Mesenchymal stem cell (in vitro differentiated cells and primary cell): ENCODE results near the gene EP400.

Source experiments
- DNase-seq: peaks from one replicate; pipeline ENCODE4 v3.0.0-alpha.2; 2013
- H2AFZ ChIP-seq: one replicate; pipeline ENCODE4 v1.6.1; 2013; ENCODE audit warnings: low read depth, mild to moderate bottlenecking, control low read depth, inconsistent platforms, low read length, moderate library complexity
- H2AK5ac ChIP-seq: 2 replicates; pipeline ENCODE4 v1.6.1; 2013; ENCODE audit warnings: low read length, moderate library complexity, mild to moderate bottlenecking, inconsistent platforms; ENCODE audit not compliant: severe bottlenecking
- H2BK120ac ChIP-seq: one replicate; pipeline ENCODE4 v1.6.1; 2013; ENCODE audit warnings: low read depth, mild to moderate bottlenecking, inconsistent platforms, low read length, moderate library complexity
- H2BK12ac ChIP-seq, 2 experiments: one replicate each; pipeline ENCODE4 v1.6.1; 2013; ENCODE audit warnings: inconsistent platforms in 2 of 2, low read length in 2 of 2, mild to moderate bottlenecking in 2 of 2, moderate library complexity in 2 of 2, control low read depth in 1 of 2
- H2BK15ac ChIP-seq: one replicate; pipeline ENCODE4 v1.6.1; 2013; ENCODE audit warnings: mild to moderate bottlenecking, low read depth, inconsistent platforms; ENCODE audit not compliant: poor library complexity, severe bottlenecking
- H2BK5ac ChIP-seq: 2 replicates; pipeline ENCODE4 v1.6.1; 2013; ENCODE audit warnings: low read depth, mild to moderate bottlenecking, low read length, control low read depth, inconsistent platforms; ENCODE audit not compliant: poor library complexity, severe bottlenecking
- H3K14ac ChIP-seq, 2 experiments: one replicate each; pipeline ENCODE4 v1.6.1; 2013; ENCODE audit warnings: inconsistent platforms in 2 of 2, low read length in 2 of 2, control low read depth in 1 of 2, mild to moderate bottlenecking in 1 of 2, moderate library complexity in 1 of 2
- H3K18ac ChIP-seq, 2 experiments: one replicate each; pipeline ENCODE4 v1.6.1; 2013; ENCODE audit warnings: inconsistent platforms in 2 of 2, low read length in 2 of 2, control low read depth in 1 of 2, low read depth in 1 of 2, mild to moderate bottlenecking in 1 of 2
- H3K23ac ChIP-seq, 2 experiments: one replicate each; pipeline ENCODE4 v1.6.1; 2013; ENCODE audit warnings: inconsistent platforms in 2 of 2, low read length in 2 of 2, mild to moderate bottlenecking in 2 of 2, moderate library complexity in 2 of 2, control low read depth in 1 of 2
- H3K27ac ChIP-seq: 2 replicates; pipeline ENCODE4 v1.5.1; 2013; ENCODE audit warnings: mild to moderate bottlenecking, moderate library complexity, low read length, control low read depth, inconsistent platforms; ENCODE audit not compliant: poor library complexity, severe bottlenecking
- H3K27me3 ChIP-seq, 2 experiments: 2 replicates each; pipeline versions ENCODE4 v1.6.1 to v1.7.0; 2013; ENCODE audit warnings: low read length in 2 of 2, mild to moderate bottlenecking in 2 of 2, moderate library complexity in 2 of 2, control low read depth in 1 of 2, inconsistent platforms in 1 of 2; ENCODE audit not compliant: control insufficient read depth in 1 of 2, insufficient read depth in 1 of 2
- H3K36me3 ChIP-seq, 2 experiments: 2 replicates each; pipeline versions ENCODE4 v1.6.1 to v1.7.0; 2013; ENCODE audit warnings: low read length in 2 of 2, control low read depth in 1 of 2, inconsistent platforms in 1 of 2, low read depth in 1 of 2, mild to moderate bottlenecking in 1 of 2; ENCODE audit not compliant: insufficient read depth in 2 of 2, control insufficient read depth in 1 of 2
- H3K4ac ChIP-seq, 2 experiments: one replicate each; pipeline ENCODE4 v1.6.1; 2013; ENCODE audit warnings: inconsistent platforms in 2 of 2, low read length in 2 of 2, mild to moderate bottlenecking in 2 of 2, moderate library complexity in 2 of 2, control low read depth in 1 of 2, low read depth in 1 of 2
- H3K4me1 ChIP-seq: 2 replicates; pipeline ENCODE4 v1.6.1; 2013; ENCODE audit warnings: low read depth, low read length, control low read depth; ENCODE audit not compliant: control insufficient read depth, insufficient read depth
- H3K4me2 ChIP-seq: 2 replicates; pipeline ENCODE4 v1.6.1; 2013; ENCODE audit warnings: low read length, mild to moderate bottlenecking, inconsistent platforms; ENCODE audit not compliant: poor library complexity, severe bottlenecking
- H3K4me3 ChIP-seq, 2 experiments: 2 replicates each; pipeline versions ENCODE4 v1.5.1 to v1.7.0; 2013; ENCODE audit warnings: low read length in 2 of 2, mild to moderate bottlenecking in 2 of 2, control low read depth in 1 of 2, low read depth in 1 of 2; ENCODE audit not compliant: insufficient read depth in 1 of 2
- H3K79me1 ChIP-seq: replicated peaks from 2 replicates; pipeline ENCODE4 v1.6.1; 2013; ENCODE audit warnings: mild to moderate bottlenecking, control low read depth, low read length, inconsistent platforms; ENCODE audit not compliant: poor library complexity, severe bottlenecking
- H3K9ac ChIP-seq: 2 replicates; pipeline ENCODE4 v1.7.0; 2013; ENCODE audit warnings: mild to moderate bottlenecking, low read length, moderate library complexity
- H3K9me3 ChIP-seq: 2 replicates; pipeline ENCODE4 v1.7.0; 2013; ENCODE audit warnings: mild to moderate bottlenecking, low read length; ENCODE audit not compliant: control insufficient read depth
- H4K8ac ChIP-seq: one replicate; pipeline ENCODE4 v1.6.1; 2013; ENCODE audit warnings: inconsistent platforms, mild to moderate bottlenecking, low read length, moderate library complexity
- H4K91ac ChIP-seq: one replicate; pipeline ENCODE4 v1.6.1; 2013; ENCODE audit warnings: mild to moderate bottlenecking, low read length, inconsistent platforms
- WGBS: methylation state at CpG from one replicate; pipeline ENCODE4 v1.1.7; 2013; ENCODE audit warnings: mixed read lengths; 5-methylcytosine and 5-hydroxymethylcytosine counted together

The EP400 gene

DNA sequence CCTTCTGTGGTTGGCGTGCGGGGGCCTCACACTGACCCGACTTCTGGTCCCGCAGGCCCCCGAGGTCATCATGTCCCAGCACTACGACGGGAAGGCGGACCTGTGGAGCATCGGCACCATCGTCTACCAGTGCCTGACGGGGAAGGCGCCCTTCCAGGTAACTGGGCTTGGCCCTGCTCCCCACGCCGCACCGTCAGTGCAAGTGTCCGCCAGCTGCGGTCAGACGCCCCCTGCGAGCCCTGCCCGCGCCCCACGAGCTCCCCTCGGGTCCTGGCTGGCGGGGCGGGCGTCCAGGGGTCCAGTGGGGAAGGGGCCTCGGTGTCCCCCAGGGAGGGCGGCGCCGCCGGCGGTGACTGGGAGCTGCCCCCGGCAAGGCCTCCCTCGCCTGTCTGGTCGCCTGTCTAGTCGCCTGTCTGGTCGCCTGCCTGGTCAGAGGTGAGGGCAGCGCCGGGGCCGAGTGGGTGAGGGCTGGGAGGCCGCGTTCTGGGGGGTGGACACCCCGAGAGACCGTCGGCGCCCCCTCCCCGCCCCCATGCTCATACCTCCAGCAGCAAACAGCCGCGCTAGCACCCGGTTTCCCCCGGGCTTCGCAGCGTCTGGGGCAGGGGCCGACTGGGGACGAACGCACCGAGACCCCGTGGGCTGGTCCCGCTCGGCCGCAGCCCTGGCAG is 40.5 kb upstream of the EP400 start:
- H4K91ac ChIP-seq = no peak overlapping the region
- H2AFZ ChIP-seq = no peak overlapping the region
- H2BK5ac ChIP-seq = no peak overlapping the region
- peaks cover 34 to 91% of the 10 kb centered on the region in 2 experiments for H3K36me3 ChIP-seq
- H3K4me2 ChIP-seq = no peak overlapping the region
- no peak overlapping the region for H3K4ac ChIP-seq
- peaks cover 32% of the 10 kb centered on the region for H3K4me1 ChIP-seq
- H3K27ac ChIP-seq = no peak overlapping the region
- no peak overlapping the region for H3K4me3 ChIP-seq
- 96% methylated on average over 54 of the region's 61 CpGs for WGBS
- H2BK120ac ChIP-seq = no peak overlapping the region
- H3K79me1 ChIP-seq = peaks cover 53% of the 10 kb centered on the region
- H3K23ac ChIP-seq = no peak overlapping the region
- H2AK5ac ChIP-seq = no peak overlapping the region
- no peak overlapping the region for H3K9ac ChIP-seq
- no peak overlapping the region for H4K8ac ChIP-seq
- no peak overlapping the region for H3K14ac ChIP-seq
- DNase-seq = no peak
- H3K27me3 ChIP-seq = no peaks in the 10 kb centered on the region
- H2BK15ac ChIP-seq = no peak overlapping the region
- H3K9me3 ChIP-seq = no peaks in the 10 kb centered on the region
- no peak overlapping the region for H3K18ac ChIP-seq
- H2BK12ac ChIP-seq = no peak overlapping the region

DNA sequence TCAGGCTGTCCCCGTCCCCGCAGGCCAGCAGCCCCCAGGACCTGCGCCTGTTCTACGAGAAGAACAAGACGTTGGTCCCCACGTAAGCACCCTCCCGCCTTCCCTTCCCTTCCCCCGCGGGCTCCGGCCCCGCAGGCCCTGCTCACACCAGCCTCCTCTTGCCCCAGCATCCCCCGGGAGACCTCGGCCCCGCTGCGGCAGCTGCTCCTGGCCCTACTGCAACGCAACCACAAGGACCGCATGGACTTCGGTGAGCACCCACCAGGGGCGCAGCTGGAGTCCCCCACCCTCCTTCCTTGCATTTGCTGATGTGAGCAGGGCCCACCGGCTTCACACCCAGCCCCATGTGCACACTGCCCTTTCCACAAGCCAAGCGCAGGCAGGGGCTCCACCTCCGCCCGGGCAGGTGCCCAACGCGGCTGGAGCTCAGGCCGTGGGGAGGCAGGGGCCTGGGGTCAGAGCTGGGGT is 40.0 kb upstream of the EP400 start:
- Histone ChIP-seq H4K91ac (no peak overlapping the region), H3K36me3 (peaks cover 40 to 91% of the 10 kb centered on the region in 2 experiments), H3K4me2 (no peak overlapping the region)

DNA sequence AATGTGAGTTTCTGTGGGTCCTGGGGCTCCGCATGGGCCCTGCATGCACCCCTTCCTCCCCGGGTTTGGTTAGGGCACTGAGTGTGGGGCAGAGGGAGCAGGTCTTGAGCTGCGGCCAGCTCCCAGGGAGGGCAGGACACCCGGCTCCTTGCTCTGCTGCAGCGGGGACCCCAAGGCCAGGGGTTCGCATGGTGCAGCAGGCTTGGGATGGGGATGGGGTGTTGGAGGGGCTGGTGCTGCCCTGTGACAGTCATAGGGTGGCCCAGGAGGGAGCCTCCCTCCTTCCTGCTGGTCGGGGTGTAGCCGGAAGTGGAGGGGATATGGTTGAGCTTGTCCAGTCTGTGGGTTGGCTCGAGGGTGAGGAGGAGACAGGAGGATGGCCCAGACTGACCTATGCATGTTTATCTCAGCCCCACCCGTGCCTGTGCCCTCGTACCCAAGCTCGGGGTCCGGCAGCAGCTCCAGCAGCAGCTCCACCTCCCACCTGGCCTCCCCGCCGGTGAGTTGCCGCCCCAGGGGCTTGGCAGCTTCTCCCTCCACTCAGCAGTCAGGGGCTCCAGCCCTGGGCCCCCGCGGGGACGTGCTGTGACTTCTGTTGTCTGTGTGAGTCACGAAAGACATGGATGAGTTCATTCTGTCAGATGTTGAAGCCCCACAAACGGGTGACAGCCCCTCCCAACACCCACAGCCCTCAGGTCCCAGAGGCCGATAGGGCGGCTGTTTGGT is 39.3 kb upstream of the EP400 start:
- Histone ChIP-seq H2BK12ac (no peak overlapping the region), H3K36me3 (peaks cover 47 to 91% of the 10 kb centered on the region in 2 experiments)

More for the DNA sequence above, 40.0 kb upstream of the EP400 start:
- Histone ChIP-seq H3K9ac (no peak overlapping the region), H3K23ac (no peak overlapping the region), H3K4me3 (no peak overlapping the region), H2AK5ac (no peak overlapping the region), H3K18ac (no peak overlapping the region), H2BK15ac (no peak overlapping the region), H4K8ac (no peak overlapping the region), H3K27ac (no peak overlapping the region), H3K27me3 (no peaks in the 10 kb centered on the region), H3K9me3 (no peaks in the 10 kb centered on the region), H3K79me1 (peaks cover 49% of the 10 kb centered on the region), H3K4ac (no peak overlapping the region), H3K14ac (no peak overlapping the region), H2BK120ac (no peak overlapping the region), H3K4me1 (peaks cover 32% of the 10 kb centered on the region), H2BK12ac (no peak overlapping the region), H2BK5ac (no peak overlapping the region), H2AFZ (no peak overlapping the region)
- no peak for DNase-seq
- 98% methylated on average over 26 of the region's 26 CpGs for WGBS

DNA sequence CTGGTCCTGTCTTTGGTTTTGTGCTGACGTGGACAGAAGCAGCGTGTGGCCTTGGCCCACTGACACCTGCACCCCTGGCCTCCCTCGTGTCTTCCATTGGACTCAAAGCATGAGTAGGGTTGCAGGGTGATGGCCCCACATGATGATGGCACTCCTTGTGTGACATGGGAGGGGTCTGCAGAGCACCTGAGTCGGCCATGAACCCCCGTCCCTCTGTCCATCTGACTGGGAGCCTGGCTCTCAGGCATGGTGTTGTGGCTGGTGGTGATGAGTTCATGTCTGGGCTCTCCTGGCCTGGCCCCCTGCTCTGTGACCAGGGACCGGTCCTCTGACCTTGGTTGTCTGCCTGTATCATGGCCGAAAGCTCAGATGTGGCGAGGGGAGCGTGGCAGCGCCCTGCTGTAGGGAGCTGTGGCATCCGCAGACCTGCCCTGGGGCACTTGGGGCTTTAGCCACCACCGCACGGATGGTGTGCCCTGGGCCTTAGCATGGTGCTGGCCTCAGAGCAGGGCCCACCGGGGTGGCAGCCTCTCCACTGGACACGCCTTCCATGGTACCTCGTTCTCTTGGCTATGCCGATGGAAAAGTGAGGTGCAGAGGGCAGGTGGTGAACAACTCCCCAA is 38.6 kb upstream of the EP400 start:
- no peaks in the 10 kb centered on the region for H3K9me3 ChIP-seq
- H4K8ac ChIP-seq = no peak overlapping the region
- no peak overlapping the region for H3K4ac ChIP-seq
- H2BK15ac ChIP-seq = no peak overlapping the region
- no peak overlapping the region for H2AFZ ChIP-seq
- no peak overlapping the region for H3K4me3 ChIP-seq
- no peak overlapping the region for H3K14ac ChIP-seq
- no peak overlapping the region for H3K9ac ChIP-seq
- no peaks in the 10 kb centered on the region for H3K27me3 ChIP-seq
- H4K91ac ChIP-seq = peak overlapping the region; percentile 47
- no peak overlapping the region for H2AK5ac ChIP-seq
- peaks cover 32% of the 10 kb centered on the region for H3K4me1 ChIP-seq
- no peak overlapping the region for H3K4me2 ChIP-seq
- H3K27ac ChIP-seq = no peak overlapping the region
- H3K36me3 ChIP-seq = peaks cover 53 to 93% of the 10 kb centered on the region in 2 experiments
- H3K18ac ChIP-seq = no peak overlapping the region
- H3K23ac ChIP-seq = no peak overlapping the region
- no peak overlapping the region for H2BK5ac ChIP-seq
- peaks cover 46% of the 10 kb centered on the region for H3K79me1 ChIP-seq
- H2BK12ac ChIP-seq = no peak overlapping the region
- no peak for DNase-seq
- 98% methylated on average over 15 of the region's 17 CpGs for WGBS
- H2BK120ac ChIP-seq = no peak overlapping the region

More for the DNA sequence above, 39.3 kb upstream of the EP400 start:
- WGBS = 91% methylated on average over 21 of the region's 23 CpGs
- Histone ChIP-seq H4K8ac (no peak overlapping the region), H3K4ac (no peak overlapping the region), H2AFZ (no peak overlapping the region), H3K4me1 (peaks cover 32% of the 10 kb centered on the region), H3K79me1 (peaks cover 46% of the 10 kb centered on the region), H2AK5ac (no peak overlapping the region), H3K27me3 (no peaks in the 10 kb centered on the region), H2BK5ac (no peak overlapping the region), H2BK120ac (no peak overlapping the region), H3K4me3 (no peak overlapping the region), H3K9me3 (no peaks in the 10 kb centered on the region), H3K23ac (no peak overlapping the region), H4K91ac (no peak overlapping the region), H3K27ac (no peak overlapping the region), H3K9ac (no peak overlapping the region), H3K18ac (no peak overlapping the region), H3K4me2 (no peak overlapping the region), H2BK15ac (no peak overlapping the region), H3K14ac (no peak overlapping the region)
- no peak for DNase-seq
